A549 (cell line): ENCODE data around the gene SLN. TPM values are rescaled to one million over a fixed set of nuclear protein-coding genes. Genes with fewer than 3 reads are reported as not detected.

ENCODE experiments used
- ATAC-seq, 2 experiments: fragments of 200-7000 bp in 1 of 2; fragments of >200 bp in 1 of 2; cut with Nextera tagmentation in 1 of 2; cut with Tn5 transposase in 1 of 2; 3 replicates each; pipeline versions ENCODE4 v1.8.0 to v1.9.1; 2018 to 2020; ENCODE audit warnings: mild to moderate bottlenecking in 1 of 2, moderate library complexity in 1 of 2
- CTCF ChIA-PET: fragments of 300-600 bp; sonication (Branson Sonifier 250); formaldehyde crosslinking; extraction: SDS; loops from one replicate; lab custom pipeline; 2021; ENCODE audit warnings: antibody characterized with exemption, inconsistent platforms; lab: Yijun Ruan, JAX
- POLR2A ChIA-PET: fragments of 350-600 bp; formaldehyde crosslinking; extraction: SDS; loops from one replicate; lab custom pipeline; 2021; ENCODE audit warnings: antibody characterized with exemption, inconsistent platforms; lab: Yijun Ruan, JAX
- DNase-seq, 2 experiments: peaks; one replicate each; pipeline versions ENCODE4 v3.0.0 to v3.0.0-alpha.2; 2011 to 2016; ENCODE audit warnings: low read depth in 1 of 2, low spot score in 1 of 2
- FAIRE-seq: peaks from 2 replicates; lab custom pipeline; 2011; peaks lifted over from hg19 to GRCh38; lab: Jason Lieb, UNC
- H3K27ac ChIP-seq, 2 experiments: fragments of >200 bp; sonication (Bioruptor Twin); formaldehyde crosslinking; 3 replicates each; pipeline ENCODE4 v1.5.1; 2016 to 2017
- H3K4me1 ChIP-seq: fragments of >200 bp; sonication (Bioruptor Twin); formaldehyde crosslinking; 3 replicates; pipeline ENCODE4 v1.6.1; 2016
- H3K4me2 ChIP-seq: fragments of >200 bp; sonication (Bioruptor Twin); formaldehyde crosslinking; 3 replicates; pipeline ENCODE4 v1.6.1; 2016
- H3K4me3 ChIP-seq: fragments of >200 bp; sonication (Bioruptor Twin); formaldehyde crosslinking; 3 replicates; pipeline ENCODE4 v1.5.1; 2016
- H3K9me3 ChIP-seq: fragments of >200 bp; sonication (Bioruptor Twin); formaldehyde crosslinking; 3 replicates; pipeline ENCODE4 v1.6.1; 2016
- CEBPB ChIP-seq, 2 experiments: fragments of >200 bp in 1 of 2; sonication (Bioruptor Twin) in 1 of 2; formaldehyde crosslinking in 1 of 2; IDR thresholded peaks; 2 replicates each; pipeline ENCODE4 v1.6.1; 2012 to 2016
- ELK1 ChIP-seq: fragments of 150-350 bp; IDR thresholded peaks from 2 replicates; pipeline ENCODE4 v1.6.1; 2014; ENCODE audit warnings: low read depth, mild to moderate bottlenecking, low read length
- ESRRA ChIP-seq: fragments of 150-350 bp; IDR thresholded peaks from 2 replicates; pipeline ENCODE4 v1.6.1; 2014; ENCODE audit warnings: mild to moderate bottlenecking, low read length, borderline replicate concordance
- FOSB ChIP-seq: fragments of 250-450 bp; sonication (Bioruptor Pico); IDR thresholded peaks from 2 replicates; pipeline ENCODE4 v1.5.0; 2020; ENCODE audit warnings: mild to moderate bottlenecking, moderate library complexity
- FOSL2 ChIP-seq, 2 experiments: fragments of 450-650 bp in 1 of 2; fragments of >200 bp in 1 of 2; sonication (Bioruptor Twin) in 1 of 2; formaldehyde crosslinking; IDR thresholded peaks; 2 replicates each; pipeline versions ENCODE4 v1.5.0 to v1.6.1; 2016 to 2020; ENCODE audit warnings: mild to moderate bottlenecking in 1 of 2, moderate library complexity in 1 of 2
- FOXS1 ChIP-seq: fragments of 250-450 bp; sonication (Bioruptor Pico); IDR thresholded peaks from 2 replicates; pipeline ENCODE4 v1.5.0; 2020; ENCODE audit warnings: mild to moderate bottlenecking, moderate library complexity
- JUN ChIP-seq, 2 experiments: fragments of >200 bp; sonication (Bioruptor Twin); formaldehyde crosslinking; IDR thresholded peaks; 2 replicates in 1 of 2; 3 replicates in 1 of 2; pipeline ENCODE4 v1.6.1; 2016 to 2017
- MAZ ChIP-seq: fragments of 150-350 bp; IDR thresholded peaks from 2 replicates; pipeline ENCODE4 v1.6.1; 2014; ENCODE audit warnings: antibody characterized with exemption, low read depth, low read length, borderline replicate concordance
- NR3C1 ChIP-seq: fragments of >200 bp; sonication (Bioruptor Twin); formaldehyde crosslinking; IDR thresholded peaks from 3 replicates; pipeline ENCODE4 v1.6.1; 2017
- PHF8 ChIP-seq: fragments of 200-600 bp; sonication (generic); IDR thresholded peaks from 2 replicates; pipeline ENCODE4 v1.6.1; 2016; ENCODE audit warnings: low read depth, mild to moderate bottlenecking, antibody characterized with exemption, moderate library complexity, borderline replicate concordance
- POLR2A ChIP-seq: IDR thresholded peaks from 2 replicates; pipeline ENCODE4 v1.6.1; 2012; ENCODE audit warnings: mild to moderate bottlenecking, low read length
- RARB ChIP-seq: fragments of 250-450 bp; sonication (Bioruptor Pico); IDR thresholded peaks from 2 replicates; pipeline ENCODE4 v1.8.0; 2021; ENCODE audit warnings: mild to moderate bottlenecking, moderate library complexity
- RNF2 ChIP-seq: fragments of 200-600 bp; sonication (generic); IDR thresholded peaks from 2 replicates; pipeline ENCODE4 v1.6.1; 2016; ENCODE audit warnings: low read depth, mild to moderate bottlenecking, antibody characterized with exemption, moderate library complexity, borderline replicate concordance
- TP53 ChIP-seq: fragments of 250-450 bp; sonication (Bioruptor Pico); IDR thresholded peaks from 2 replicates; pipeline ENCODE4 v1.5.0; 2021; ENCODE audit warnings: mild to moderate bottlenecking, moderate library complexity
- USF2 ChIP-seq: fragments of 450-650 bp; IDR thresholded peaks from 2 replicates; pipeline ENCODE4 v1.6.1; 2014; ENCODE audit warnings: antibody characterized with exemption
- ZC3H11A ChIP-seq: fragments of 450-650 bp; IDR thresholded peaks from 2 replicates; pipeline ENCODE4 v1.6.1; 2014; ENCODE audit warnings: antibody characterized with exemption, mild to moderate bottlenecking
- WGBS: methylation state at CpG from one replicate; pipeline ENCODE4 v1.1.6; 2017; ENCODE audit errors: missing lambda C conversion rate; 5-methylcytosine and 5-hydroxymethylcytosine counted together
- polyA plus RNA-seq, 4 experiments: library from polyadenylated mRNA; depleted of rRNA in 3 of 4; stranded (reverse); fragments of >200 nt; fragmentation: RNase III in 1 of 4; extraction: RNeasy Plus Mini Kit Qiagen cat#74134 plus additional on column Dnase treatment in 1 of 4; gene quantifications; 2 replicates in 3 of 4; 3 replicates in 1 of 4; pipeline ENCODE4 v1.2.3, GENCODE V29; 2011 to 2017
- TF ChIP-seq, protein P1 (sequence below): IDR thresholded peaks from 2 replicates; pipeline ENCODE4 v1.6.1; 2012; ENCODE audit warnings: low read depth, borderline replicate concordance
- TF ChIP-seq, protein P2 (sequence below): fragments of >200 bp; sonication (Bioruptor Twin); formaldehyde crosslinking; IDR thresholded peaks from 2 replicates; pipeline ENCODE4 v1.6.1; 2016
- TF ChIP-seq, protein P3 (sequence below): fragments of >200 bp; sonication (Bioruptor Twin); formaldehyde crosslinking; IDR thresholded peaks from 3 replicates; pipeline ENCODE4 v1.5.1; 2016

SLN gene
- polyA plus RNA-seq, 2 of the 4 experiments (the other 2 are of a cell fraction) = 1.3 to 2.2 TPM

GRCh38 chr11:107676336-107677057 lies 35.4 kb downstream of the SLN start:
- WGBS = 47% methylated on average over 8 of the region's 8 CpGs
- no peaks in the 10 kb centered on the region for H3K4me1 ChIP-seq
- H3K27ac ChIP-seq = no peak overlapping the region
- H3K4me3 ChIP-seq = no peak overlapping the region
- H3K9me3 ChIP-seq = no peaks in the 10 kb centered on the region
- TF ChIP-seq ZC3H11A (no peak), PHF8 (no peak), TP53 (CRISPR knock-in tag) (no peak), RNF2 (no peak), MAZ (no peak), FOSB (CRISPR knock-in tag) (no peak), RARB (CRISPR knock-in tag) (no peak), FOXS1 (CRISPR knock-in tag) (no peak), FOSL2 (IDR thresholded peaks at IDR 0.05) (no peak), FOSL2 (CRISPR knock-in tag; IDR thresholded peaks at IDR 0.05) (no peak), ELK1 (no peak)
- ChIA-PET CTCF (interaction anchor here (1.0 kb wide), 1 partner anchor 100 kb away, joined by 3 read pairs; no protein-coding TSS in a partner anchor), POLR2A (no interaction called here)
- ATAC-seq (no peak), DNase-seq (no peak), FAIRE-seq (no peak)
- H3K4me2 ChIP-seq = no peak overlapping the region

DNA sequence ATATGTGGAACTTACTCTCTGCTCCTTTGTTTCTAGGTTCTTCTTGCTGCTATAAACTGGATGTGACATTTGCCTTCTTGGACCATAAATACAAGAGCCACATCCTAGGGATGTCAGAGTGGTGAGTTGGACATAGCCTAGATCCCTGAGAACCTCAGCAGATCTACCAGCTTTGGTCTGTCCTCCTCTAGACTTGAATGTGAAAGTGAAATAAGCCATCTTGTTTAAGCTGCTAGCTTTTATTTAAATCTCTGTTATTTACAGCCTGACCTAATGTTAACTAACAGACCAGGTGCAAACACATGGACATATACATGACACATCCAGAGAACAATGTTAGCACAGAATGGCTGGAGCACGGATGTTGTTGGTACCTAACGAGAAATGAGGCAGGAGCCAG lies 36.0 kb downstream of the SLN start:
- H3K4me2 ChIP-seq = no peak overlapping the region
- no peak overlapping the region for H3K27ac ChIP-seq
- no peak for TF ChIP-seq ESRRA
- TF ChIP-seq, protein P1, sequence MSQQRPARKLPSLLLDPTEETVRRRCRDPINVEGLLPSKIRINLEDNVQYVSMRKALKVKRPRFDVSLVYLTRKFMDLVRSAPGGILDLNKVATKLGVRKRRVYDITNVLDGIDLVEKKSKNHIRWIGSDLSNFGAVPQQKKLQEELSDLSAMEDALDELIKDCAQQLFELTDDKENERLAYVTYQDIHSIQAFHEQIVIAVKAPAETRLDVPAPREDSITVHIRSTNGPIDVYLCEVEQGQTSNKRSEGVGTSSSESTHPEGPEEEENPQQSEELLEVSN = no peak
- TF ChIP-seq TP53 (CRISPR knock-in tag) = no peak
- TF ChIP-seq NR3C1 = no peak
- TF ChIP-seq POLR2A = no peak
- no peak for TF ChIP-seq MAZ
- TF ChIP-seq, protein P2, sequence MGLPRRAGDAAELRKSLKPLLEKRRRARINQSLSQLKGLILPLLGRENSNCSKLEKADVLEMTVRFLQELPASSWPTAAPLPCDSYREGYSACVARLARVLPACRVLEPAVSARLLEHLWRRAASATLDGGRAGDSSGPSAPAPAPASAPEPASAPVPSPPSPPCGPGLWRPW = no peak
- no peak for TF ChIP-seq JUN (IDR thresholded peaks at IDR 0.05)
- no peak for TF ChIP-seq CEBPB (IDR thresholded peaks at IDR 0.05)
- no peak for TF ChIP-seq USF2
- no peak for TF ChIP-seq FOSL2 (IDR thresholded peaks at IDR 0.05)
- no peak for TF ChIP-seq FOSL2 (CRISPR knock-in tag; IDR thresholded peaks at IDR 0.05)
- TF ChIP-seq, protein P3, sequence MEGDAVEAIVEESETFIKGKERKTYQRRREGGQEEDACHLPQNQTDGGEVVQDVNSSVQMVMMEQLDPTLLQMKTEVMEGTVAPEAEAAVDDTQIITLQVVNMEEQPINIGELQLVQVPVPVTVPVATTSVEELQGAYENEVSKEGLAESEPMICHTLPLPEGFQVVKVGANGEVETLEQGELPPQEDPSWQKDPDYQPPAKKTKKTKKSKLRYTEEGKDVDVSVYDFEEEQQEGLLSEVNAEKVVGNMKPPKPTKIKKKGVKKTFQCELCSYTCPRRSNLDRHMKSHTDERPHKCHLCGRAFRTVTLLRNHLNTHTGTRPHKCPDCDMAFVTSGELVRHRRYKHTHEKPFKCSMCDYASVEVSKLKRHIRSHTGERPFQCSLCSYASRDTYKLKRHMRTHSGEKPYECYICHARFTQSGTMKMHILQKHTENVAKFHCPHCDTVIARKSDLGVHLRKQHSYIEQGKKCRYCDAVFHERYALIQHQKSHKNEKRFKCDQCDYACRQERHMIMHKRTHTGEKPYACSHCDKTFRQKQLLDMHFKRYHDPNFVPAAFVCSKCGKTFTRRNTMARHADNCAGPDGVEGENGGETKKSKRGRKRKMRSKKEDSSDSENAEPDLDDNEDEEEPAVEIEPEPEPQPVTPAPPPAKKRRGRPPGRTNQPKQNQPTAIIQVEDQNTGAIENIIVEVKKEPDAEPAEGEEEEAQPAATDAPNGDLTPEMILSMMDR = no peak
- no peaks in the 10 kb centered on the region for H3K9me3 ChIP-seq
- WGBS = 69% methylated on average over 2 of the region's 2 CpGs
- no peak overlapping the region for H3K4me3 ChIP-seq
- FAIRE-seq (no peak), DNase-seq (no peak), ATAC-seq (no peak)
- no peaks in the 10 kb centered on the region for H3K4me1 ChIP-seq
- CTCF ChIA-PET = interaction anchor here (1.0 to 1.1 kb wide), 2 partner anchors 14 to 99 kb away, joined by 3 read pairs; no protein-coding TSS in a partner anchor
- POLR2A ChIA-PET = no interaction called here
